Measurements from ENCODE around the gene INO80.
A peak's percentile ranks its signal among the peaks of the same experiment; 100 is the strongest.

DNA sequence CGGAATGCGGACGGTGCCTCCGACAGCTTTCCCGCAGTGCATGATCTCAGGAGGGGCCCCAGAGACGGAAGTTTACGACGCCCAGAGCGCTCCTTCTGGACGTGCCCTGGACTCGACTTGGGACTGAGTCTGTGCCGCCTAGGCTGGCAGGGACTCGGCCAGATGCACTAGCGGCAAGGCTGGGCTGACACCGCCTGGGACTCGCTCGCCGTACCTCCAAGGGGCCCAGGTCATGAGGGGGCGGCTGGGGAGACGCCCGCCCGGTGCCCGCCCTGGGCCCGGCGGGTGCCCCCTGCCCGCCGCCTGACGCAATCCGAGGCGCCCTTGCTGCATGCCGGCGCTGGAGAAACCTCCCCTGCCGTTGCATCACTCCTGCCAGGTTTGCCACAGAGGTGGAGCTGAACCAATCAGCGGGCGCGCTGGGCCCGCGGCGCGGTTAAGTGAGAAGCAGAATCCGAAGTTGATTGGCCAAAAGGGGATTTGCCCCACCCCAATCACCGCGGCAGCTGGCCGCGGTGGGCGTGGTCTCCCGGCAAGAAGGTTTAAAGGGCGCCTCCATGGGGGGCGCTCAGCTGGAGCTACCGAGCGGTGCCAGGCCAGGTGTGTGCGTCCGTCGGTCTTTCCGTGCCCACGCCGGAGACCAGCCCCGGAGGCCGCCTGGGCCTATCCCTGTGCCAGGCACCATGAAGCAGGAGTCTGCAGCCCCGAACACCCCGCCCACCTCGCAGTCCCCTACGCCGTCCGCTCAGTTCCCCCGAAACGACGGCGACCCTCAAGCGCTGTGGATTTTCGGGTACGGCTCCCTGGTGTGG is 163.0 kb downstream of the INO80 start, which contains the start of gene CHAC1:
- TF ChIP-seq, protein P1, sequence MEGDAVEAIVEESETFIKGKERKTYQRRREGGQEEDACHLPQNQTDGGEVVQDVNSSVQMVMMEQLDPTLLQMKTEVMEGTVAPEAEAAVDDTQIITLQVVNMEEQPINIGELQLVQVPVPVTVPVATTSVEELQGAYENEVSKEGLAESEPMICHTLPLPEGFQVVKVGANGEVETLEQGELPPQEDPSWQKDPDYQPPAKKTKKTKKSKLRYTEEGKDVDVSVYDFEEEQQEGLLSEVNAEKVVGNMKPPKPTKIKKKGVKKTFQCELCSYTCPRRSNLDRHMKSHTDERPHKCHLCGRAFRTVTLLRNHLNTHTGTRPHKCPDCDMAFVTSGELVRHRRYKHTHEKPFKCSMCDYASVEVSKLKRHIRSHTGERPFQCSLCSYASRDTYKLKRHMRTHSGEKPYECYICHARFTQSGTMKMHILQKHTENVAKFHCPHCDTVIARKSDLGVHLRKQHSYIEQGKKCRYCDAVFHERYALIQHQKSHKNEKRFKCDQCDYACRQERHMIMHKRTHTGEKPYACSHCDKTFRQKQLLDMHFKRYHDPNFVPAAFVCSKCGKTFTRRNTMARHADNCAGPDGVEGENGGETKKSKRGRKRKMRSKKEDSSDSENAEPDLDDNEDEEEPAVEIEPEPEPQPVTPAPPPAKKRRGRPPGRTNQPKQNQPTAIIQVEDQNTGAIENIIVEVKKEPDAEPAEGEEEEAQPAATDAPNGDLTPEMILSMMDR (IDR thresholded peaks at IDR 0.05), result no peak
- TF ChIP-seq POLR2A (IDR thresholded peaks at IDR 0.05; ENCODE audit: low read depth), result peak; percentile 22

Data from esophagus muscularis mucosa (tissue), 3 donors.